Smooth muscle cell (in vitro differentiated cells): ENCODE data around the gene FBLN5. TPM values are rescaled to one million over a fixed set of nuclear protein-coding genes. Genes with fewer than 3 reads are reported as not detected.
A peak's percentile ranks its signal among the peaks of the same experiment; 100 is the strongest.

Source experiments
- DNase-seq: peaks from one replicate; lab custom pipeline; 2025; ENCODE audit not compliant: unreplicated experiment; lab: John Stamatoyannopoulos, UW
- H2AFZ ChIP-seq: fragments of 200-600 bp; sonication (generic); 2 replicates; pipeline ENCODE4 v1.6.0; 2016; ENCODE audit warnings: antibody characterized with exemption, low read depth, mild to moderate bottlenecking
- H3F3A ChIP-seq: fragments of 200-600 bp; sonication (generic); 2 replicates; pipeline ENCODE4 v1.6.0; 2017; ENCODE audit warnings: antibody characterized with exemption, low read depth
- H3K27ac ChIP-seq: fragments of 200-600 bp; sonication (generic); 2 replicates; pipeline ENCODE4 v1.5.1; 2016; ENCODE audit warnings: low read depth, mild to moderate bottlenecking
- H3K27me3 ChIP-seq: fragments of 200-600 bp; sonication (generic); 2 replicates; pipeline ENCODE4 v1.6.1; 2016; ENCODE audit warnings: low read depth, mild to moderate bottlenecking
- H3K36me3 ChIP-seq: fragments of 200-600 bp; sonication (generic); 2 replicates; pipeline ENCODE4 v1.5.1; 2016; ENCODE audit warnings: low read depth
- H3K4me1 ChIP-seq: fragments of 200-600 bp; sonication (generic); 2 replicates; pipeline ENCODE4 v1.5.1; 2016; ENCODE audit warnings: low read depth
- H3K4me2 ChIP-seq: fragments of 200-600 bp; sonication (generic); 2 replicates; pipeline ENCODE4 v1.6.0; 2016; ENCODE audit warnings: mild to moderate bottlenecking
- H3K4me3 ChIP-seq: fragments of 200-600 bp; sonication (generic); 2 replicates; pipeline ENCODE4 v1.5.1; 2016; ENCODE audit warnings: mild to moderate bottlenecking
- H3K79me2 ChIP-seq: fragments of 200-600 bp; sonication (generic); 2 replicates; pipeline ENCODE4 v1.6.0; 2016; ENCODE audit warnings: low read depth, mild to moderate bottlenecking
- H3K9ac ChIP-seq: fragments of 200-600 bp; sonication (generic); 2 replicates; pipeline ENCODE4 v1.6.0; 2016; ENCODE audit warnings: low read depth
- H3K9me3 ChIP-seq: fragments of 200-600 bp; sonication (generic); replicated peaks from 2 replicates; pipeline ENCODE4 v1.5.1; 2016; ENCODE audit warnings: low read depth
- H4K20me1 ChIP-seq: fragments of 200-600 bp; sonication (generic); 2 replicates; pipeline ENCODE4 v1.6.0; 2016; ENCODE audit warnings: low read depth
- CTCF ChIP-seq: fragments of 200-600 bp; sonication (generic); IDR thresholded peaks from 2 replicates; pipeline ENCODE4 v1.5.1; 2017; ENCODE audit warnings: borderline replicate concordance, mild to moderate bottlenecking, antibody characterized with exemption; ENCODE audit not compliant: insufficient read depth, poor library complexity, severe bottlenecking
- WGBS: methylation state at CpG from one replicate; pipeline ENCODE4 v1.1.7; 2016; ENCODE audit warnings: low lambda C conversion rate; 5-methylcytosine and 5-hydroxymethylcytosine counted together
- polyA plus RNA-seq: library from polyadenylated mRNA; unstranded; fragments of >200 nt; fragmentation: Nextera tagmentation; extraction: Ambion mirVana; gene quantifications from 2 replicates; pipeline ENCODE4 v1.2.1, GENCODE V29; 2016
- total RNA-seq: library from RNA; depleted of rRNA; stranded (reverse); fragments of >200 nt; gene quantifications from 2 replicates; pipeline ENCODE4 v1.2.3, GENCODE V29; 2014

FBLN5 gene
- total and polyA plus RNA-seq, 2 experiments from 2014 or later = 109 to 154 TPM

GRCh38 chr14:91858536-91859275, 88.8 kb downstream of the FBLN5 start:
- H3F3A ChIP-seq = no peaks in the 10 kb centered on the region
- no peaks in the 10 kb centered on the region for H3K36me3 ChIP-seq
- no peak overlapping the region for H3K9ac ChIP-seq
- H3K79me2 ChIP-seq = no peaks in the 10 kb centered on the region
- H4K20me1 ChIP-seq = no peaks in the 10 kb centered on the region
- no peaks in the 10 kb centered on the region for H3K9me3 ChIP-seq
- DNase-seq = no peak
- H3K4me3 ChIP-seq = no peak overlapping the region
- H3K27ac ChIP-seq = no peak overlapping the region
- H3K4me1 ChIP-seq = no peaks in the 10 kb centered on the region
- H2AFZ ChIP-seq = no peak overlapping the region
- no peak for TF ChIP-seq CTCF
- 28% methylated on average over 8 of the region's 8 CpGs for WGBS
- peak overlapping the region; percentile 30 for H3K4me2 ChIP-seq
- no peaks in the 10 kb centered on the region for H3K27me3 ChIP-seq

- Histone ChIP-seq H3K4me2 (no peak overlapping the region), H3K27me3 (no peaks in the 10 kb centered on the region), H4K20me1 (no peaks in the 10 kb centered on the region), H3K27ac (no peak overlapping the region), H3K4me3 (no peak overlapping the region), H3K4me1 (no peaks in the 10 kb centered on the region), H3K9ac (no peak overlapping the region), H3K79me2 (no peaks in the 10 kb centered on the region), H2AFZ (no peak overlapping the region), H3K36me3 (no peaks in the 10 kb centered on the region), H3F3A (no peaks in the 10 kb centered on the region), H3K9me3 (no peaks in the 10 kb centered on the region)
- no peak for TF ChIP-seq CTCF
- DNase-seq = no peak
- WGBS = 94% methylated on average over 2 of the region's 2 CpGs
Observed at GRCh38 chr14:91857614-91858013, 89.9 kb downstream of the FBLN5 start.

GRCh38 chr14:91854327-91854934, 93.1 kb downstream of the FBLN5 start:
- 79% methylated on average over 2 of the region's 2 CpGs for WGBS
- H3K36me3 ChIP-seq = no peaks in the 10 kb centered on the region
- no peak for DNase-seq
- no peak overlapping the region for H3K4me2 ChIP-seq
- no peaks in the 10 kb centered on the region for H3F3A ChIP-seq
- H3K9ac ChIP-seq = no peak overlapping the region
- H3K79me2 ChIP-seq = no peaks in the 10 kb centered on the region
- H4K20me1 ChIP-seq = no peaks in the 10 kb centered on the region
- no peaks in the 10 kb centered on the region for H3K4me1 ChIP-seq
- H3K4me3 ChIP-seq = no peak overlapping the region
- H2AFZ ChIP-seq = no peak overlapping the region
- no peaks in the 10 kb centered on the region for H3K27me3 ChIP-seq
- no peak for TF ChIP-seq CTCF
- H3K9me3 ChIP-seq = no peaks in the 10 kb centered on the region
- H3K27ac ChIP-seq = no peak overlapping the region
